Measurements from ENCODE around the gene SYNCRIP. TPM values are rescaled to one million over a fixed set of nuclear protein-coding genes. Genes with fewer than 3 reads are reported as not detected.
A peak's percentile ranks its signal among the peaks of the same experiment; 100 is the strongest.

SYNCRIP gene
- total and polyA plus RNA-seq, 4 donors: 35.4 to 84.5 (median 63.8) TPM

DNA sequence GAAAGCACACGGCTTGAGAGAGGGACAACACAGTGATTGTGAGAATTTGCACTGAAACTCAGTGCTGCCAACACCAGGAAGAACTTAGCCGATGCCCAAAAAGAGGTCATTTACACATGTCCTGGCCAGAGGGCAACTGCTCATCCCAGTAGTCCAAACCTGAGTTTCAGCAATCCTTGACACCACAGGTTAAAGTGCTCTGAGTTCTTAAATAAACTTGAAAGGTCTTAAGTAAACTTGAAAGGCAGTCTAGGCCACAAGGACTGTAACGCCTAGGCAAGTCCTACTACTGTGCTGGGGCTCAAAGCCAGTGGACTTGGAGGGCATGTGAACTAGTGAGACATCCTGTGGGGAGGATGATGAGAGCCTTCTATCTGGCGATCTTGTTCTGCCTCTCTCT is 63.1 kb downstream of the SYNCRIP start:
- no peaks in the 10 kb centered on the region for H3K36me3 ChIP-seq (ENCODE audit: control insufficient read depth in 4 of 4, insufficient read depth in 4 of 4, low read length in 4 of 4)
- H3K9me3 ChIP-seq (ENCODE audit: control insufficient read depth in 4 of 4, insufficient read depth in 3 of 4, low read length in 3 of 4): no peaks in the 10 kb centered on the region
- peaks cover 7 to 29% (median 8%) of the 10 kb centered on the region in 5 donors for H3K4me1 ChIP-seq (ENCODE audit: control insufficient read depth in 5 of 5, insufficient read depth in 5 of 5, low read length in 5 of 5)
- WGBS, 2 donors: 70 to 90% methylated on average over 4 of the region's 4 CpGs
- no peak overlapping the region for H3K27ac ChIP-seq (ENCODE audit: low read depth in 1 of 2, low read length in 1 of 2)
- H3K4me3 ChIP-seq: peak overlapping the region; percentile 16
- H3K27me3 ChIP-seq (ENCODE audit: control insufficient read depth in 3 of 3, insufficient read depth in 3 of 3, low read length in 2 of 3): no peaks in the 10 kb centered on the region
- DNase-seq (no peak), ATAC-seq (ENCODE audit: insufficient read depth, low FRiP score) (peak; percentile 27)
- TF ChIP-seq, protein P1, sequence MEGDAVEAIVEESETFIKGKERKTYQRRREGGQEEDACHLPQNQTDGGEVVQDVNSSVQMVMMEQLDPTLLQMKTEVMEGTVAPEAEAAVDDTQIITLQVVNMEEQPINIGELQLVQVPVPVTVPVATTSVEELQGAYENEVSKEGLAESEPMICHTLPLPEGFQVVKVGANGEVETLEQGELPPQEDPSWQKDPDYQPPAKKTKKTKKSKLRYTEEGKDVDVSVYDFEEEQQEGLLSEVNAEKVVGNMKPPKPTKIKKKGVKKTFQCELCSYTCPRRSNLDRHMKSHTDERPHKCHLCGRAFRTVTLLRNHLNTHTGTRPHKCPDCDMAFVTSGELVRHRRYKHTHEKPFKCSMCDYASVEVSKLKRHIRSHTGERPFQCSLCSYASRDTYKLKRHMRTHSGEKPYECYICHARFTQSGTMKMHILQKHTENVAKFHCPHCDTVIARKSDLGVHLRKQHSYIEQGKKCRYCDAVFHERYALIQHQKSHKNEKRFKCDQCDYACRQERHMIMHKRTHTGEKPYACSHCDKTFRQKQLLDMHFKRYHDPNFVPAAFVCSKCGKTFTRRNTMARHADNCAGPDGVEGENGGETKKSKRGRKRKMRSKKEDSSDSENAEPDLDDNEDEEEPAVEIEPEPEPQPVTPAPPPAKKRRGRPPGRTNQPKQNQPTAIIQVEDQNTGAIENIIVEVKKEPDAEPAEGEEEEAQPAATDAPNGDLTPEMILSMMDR (IDR thresholded peaks at IDR 0.05; ENCODE audit: control extremely low read depth, extremely low read depth): no peak
- no peak overlapping the region for H3K9ac ChIP-seq (ENCODE audit: insufficient read depth in 1 of 2, low read length in 2 of 2)

- DNase-seq (peak in 2 of 3 donors; percentile 62 to 75), ATAC-seq (ENCODE audit: insufficient read depth, low FRiP score) (no peak)
- Histone ChIP-seq H3K9ac (ENCODE audit: insufficient read depth in 1 of 2, low read length in 2 of 2) (peak overlapping the region in 1 of 2 donors; percentile 19), H3K27ac (ENCODE audit: low read depth in 1 of 2, low read length in 1 of 2) (no peak overlapping the region), H3K4me1 (ENCODE audit: control insufficient read depth in 5 of 5, insufficient read depth in 5 of 5, low read length in 5 of 5) (peaks cover 7 to 30% (median 8%) of the 10 kb centered on the region in 5 donors), H3K4me3 (no peak overlapping the region), H3K27me3 (ENCODE audit: control insufficient read depth in 3 of 3, insufficient read depth in 3 of 3, low read length in 2 of 3) (no peaks in the 10 kb centered on the region), H3K36me3 (ENCODE audit: control insufficient read depth in 4 of 4, insufficient read depth in 4 of 4, low read length in 4 of 4) (no peaks in the 10 kb centered on the region), H3K9me3 (ENCODE audit: control insufficient read depth in 4 of 4, insufficient read depth in 3 of 4, low read length in 3 of 4) (no peaks in the 10 kb centered on the region)
- TF ChIP-seq, protein P1 (IDR thresholded peaks at IDR 0.05; ENCODE audit: control extremely low read depth, extremely low read depth): no peak
- 53 to 66% methylated on average over 2 of the region's 2 CpGs for whole genome bisulfite sequencing, 2 donors
Observed at GRCh38 chr6:85576476-85576875, 66.2 kb downstream of the SYNCRIP start.

DNA sequence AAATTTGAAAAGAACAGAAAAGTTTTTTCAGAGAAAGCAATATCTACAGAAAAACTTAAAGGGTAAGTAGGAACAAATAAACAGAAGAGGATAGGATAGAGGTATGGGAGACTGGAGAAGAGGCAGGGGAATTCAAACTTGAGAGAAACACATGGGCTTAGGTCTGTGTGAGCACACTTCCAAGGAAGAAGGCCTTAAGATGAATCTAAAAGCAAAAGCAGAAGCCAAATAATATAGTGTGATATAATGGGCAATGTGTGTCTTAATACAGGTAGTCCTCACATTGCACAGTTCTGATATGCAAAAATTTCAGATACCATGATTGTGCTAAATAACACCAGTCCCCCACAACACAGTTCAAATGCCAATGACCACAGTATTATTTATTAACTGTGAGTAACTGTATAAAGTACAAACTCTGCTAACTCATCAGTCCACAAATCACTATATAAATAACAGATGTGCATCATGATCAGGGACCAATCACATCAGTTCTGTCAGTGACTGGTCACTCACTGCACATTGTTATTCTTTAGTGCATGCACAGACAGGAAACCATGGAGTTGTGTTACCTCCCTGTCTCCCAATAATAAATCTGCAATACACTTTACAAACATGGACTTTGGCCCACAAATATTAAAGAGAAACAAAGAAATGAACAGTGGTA is 67.6 kb downstream of the SYNCRIP start:
- no peak overlapping the region for H3K9ac ChIP-seq (ENCODE audit: insufficient read depth in 1 of 2, low read length in 2 of 2)
- no peak for ATAC-seq (ENCODE audit: insufficient read depth, low FRiP score)
- TF ChIP-seq, protein P1 (IDR thresholded peaks at IDR 0.05; ENCODE audit: control extremely low read depth, extremely low read depth): no peak
- no peak for DNase-seq
- H3K4me1 ChIP-seq (ENCODE audit: control insufficient read depth in 5 of 5, insufficient read depth in 5 of 5, low read length in 5 of 5): peaks cover 5 to 24% (median 8%) of the 10 kb centered on the region in 5 donors
- no peaks in the 10 kb centered on the region for H3K27me3 ChIP-seq (ENCODE audit: control insufficient read depth in 3 of 3, insufficient read depth in 3 of 3, low read length in 2 of 3)
- H3K9me3 ChIP-seq (ENCODE audit: control insufficient read depth in 4 of 4, insufficient read depth in 3 of 4, low read length in 3 of 4): no peaks in the 10 kb centered on the region
- H3K36me3 ChIP-seq (ENCODE audit: control insufficient read depth in 4 of 4, insufficient read depth in 4 of 4, low read length in 4 of 4): peaks cover 0 to 3% (median 1%) of the 10 kb centered on the region in 4 donors
- no peak overlapping the region for H3K4me3 ChIP-seq
- no peak overlapping the region for H3K27ac ChIP-seq (ENCODE audit: low read depth in 1 of 2, low read length in 1 of 2)

DNA sequence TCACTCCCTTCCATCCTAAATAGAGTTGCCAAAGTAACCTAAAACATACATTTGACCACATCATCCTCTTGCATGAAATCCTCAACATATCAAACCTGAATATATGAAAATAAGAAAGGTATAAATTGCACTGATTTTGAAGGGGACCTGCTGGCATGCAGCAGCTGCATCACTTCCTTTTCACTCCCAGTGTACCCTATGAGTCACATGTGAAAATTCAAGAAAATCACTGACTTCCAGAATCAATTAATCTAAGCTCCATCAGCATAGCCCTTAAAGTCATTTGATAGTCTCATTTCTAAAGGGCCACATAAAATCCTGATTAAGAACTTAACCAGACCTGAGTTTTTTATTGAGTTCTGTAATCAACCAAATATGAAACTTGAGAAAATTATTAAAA is 73.4 kb downstream of the SYNCRIP start:
- no peak overlapping the region for H3K27ac ChIP-seq (ENCODE audit: low read depth in 1 of 2, low read length in 1 of 2)
- peaks cover 1 to 4% (median 3%) of the 10 kb centered on the region in 4 donors for H3K36me3 ChIP-seq (ENCODE audit: control insufficient read depth in 4 of 4, insufficient read depth in 4 of 4, low read length in 4 of 4)
- H3K9ac ChIP-seq (ENCODE audit: insufficient read depth in 1 of 2, low read length in 2 of 2): no peak overlapping the region
- no peaks in the 10 kb centered on the region for H3K9me3 ChIP-seq (ENCODE audit: control insufficient read depth in 4 of 4, insufficient read depth in 3 of 4, low read length in 3 of 4)
- no peaks in the 10 kb centered on the region for H3K4me1 ChIP-seq (ENCODE audit: control insufficient read depth in 5 of 5, insufficient read depth in 5 of 5, low read length in 5 of 5)
- H3K27me3 ChIP-seq (ENCODE audit: control insufficient read depth in 3 of 3, insufficient read depth in 3 of 3, low read length in 2 of 3): no peaks in the 10 kb centered on the region
- ATAC-seq (ENCODE audit: insufficient read depth, low FRiP score): no peak
- TF ChIP-seq, protein P1 (IDR thresholded peaks at IDR 0.05; ENCODE audit: control extremely low read depth, extremely low read depth): no peak
- no peak overlapping the region for H3K4me3 ChIP-seq
- no peak for DNase-seq

All from lung (tissue), 12 donors.